OCI-LY7 (cell line): ENCODE measurements around the gene SLC26A6.

Experiments
- CTCF ChIP-seq: fragments of 200-600 bp; sonication (generic); conservative IDR thresholded peaks from 2 replicates; pipeline ENCODE4 v1.5.1; 2014; ENCODE audit warnings: mild to moderate bottlenecking, antibody characterized with exemption, low read length, moderate library complexity, mixed read lengths
- EZH2phosphoT487 ChIP-seq: fragments of 200-600 bp; sonication (generic); IDR thresholded peaks from 2 replicates; pipeline ENCODE4 v1.6.1; 2018; ENCODE audit warnings: low read depth, borderline replicate concordance, mild to moderate bottlenecking, mixed run types, antibody characterized with exemption, low read length, moderate library complexity, mixed read lengths

- no peak for TF ChIP-seq CTCF
- no peak for TF ChIP-seq EZH2phosphoT487
Observed at GRCh38 chr3:48655063-48655462, 19.8 kb upstream of the SLC26A6 start.
